ENCODE results near the gene KCTD17. TPM values are rescaled to one million over a fixed set of nuclear protein-coding genes. Genes with fewer than 3 reads are reported as not detected.

The KCTD17 gene, protein sequence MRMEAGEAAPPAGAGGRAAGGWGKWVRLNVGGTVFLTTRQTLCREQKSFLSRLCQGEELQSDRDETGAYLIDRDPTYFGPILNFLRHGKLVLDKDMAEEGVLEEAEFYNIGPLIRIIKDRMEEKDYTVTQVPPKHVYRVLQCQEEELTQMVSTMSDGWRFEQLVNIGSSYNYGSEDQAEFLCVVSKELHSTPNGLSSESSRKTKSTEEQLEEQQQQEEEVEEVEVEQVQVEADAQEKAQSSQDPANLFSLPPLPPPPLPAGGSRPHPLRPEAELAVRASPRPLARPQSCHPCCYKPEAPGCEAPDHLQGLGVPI
- total RNA-seq, result 34.6 TPM

DNA sequence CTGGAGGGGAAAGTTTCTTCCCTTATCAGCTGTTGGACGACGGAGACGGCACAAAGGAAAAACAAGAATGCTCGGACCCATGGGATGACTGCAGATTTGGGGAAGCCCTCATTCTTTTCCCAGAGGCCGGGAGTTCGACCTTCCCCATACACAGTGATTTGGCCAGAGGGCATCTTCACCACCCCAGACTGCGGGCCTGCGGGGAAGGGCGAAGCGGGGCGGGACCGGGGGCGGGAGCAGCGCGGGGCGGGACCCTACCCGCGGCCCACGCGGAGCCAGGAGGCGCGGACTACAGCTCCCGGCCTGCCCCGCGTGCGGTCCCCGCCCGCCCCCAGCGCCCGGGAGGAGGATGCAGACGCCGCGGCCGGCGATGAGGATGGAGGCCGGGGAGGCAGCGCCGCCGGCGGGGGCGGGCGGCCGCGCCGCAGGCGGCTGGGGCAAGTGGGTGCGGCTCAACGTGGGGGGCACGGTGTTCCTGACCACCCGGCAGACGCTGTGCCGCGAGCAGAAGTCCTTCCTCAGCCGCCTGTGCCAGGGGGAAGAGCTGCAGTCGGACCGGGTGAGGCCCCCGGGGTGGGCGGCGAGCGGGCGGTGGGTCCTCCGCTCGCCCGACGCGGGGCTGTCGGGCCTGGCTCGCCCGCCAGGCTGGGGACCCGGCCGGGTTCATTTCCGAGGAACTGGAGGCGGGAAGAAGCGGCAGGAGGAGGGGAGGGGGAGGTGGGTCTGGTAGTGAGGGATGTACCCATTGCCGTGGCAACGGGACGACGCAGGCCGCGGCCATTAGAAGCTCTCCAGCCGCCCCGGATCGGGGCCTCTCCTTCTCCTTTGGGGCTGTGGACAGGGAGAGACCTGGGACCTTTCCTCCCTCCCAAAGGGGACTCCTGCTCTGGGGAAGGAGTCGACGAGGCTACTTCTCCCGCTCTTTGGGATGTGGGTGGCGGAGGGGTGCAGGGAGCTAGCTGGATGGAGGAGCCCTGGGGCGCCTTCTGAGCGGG is at the start of gene KCTD17:
Gene KCTD17, plus strand, starts transcription at position 352 of the 995 bp plus-strand sequence. Its CDS starts 19 bp downstream, at position 371.

GRCh38 chr22:37019309-37020191 is 32.0 kb upstream of the KCTD17 start, which contains the start of the genes MPST and TST:
Gene MPST (plus strand): TSS chr22:37019742. CDS start chr22:37019837, 95 bp downstream.
Gene TST (minus strand): TSS chr22:37019447. CDS start chr22:37018732, 715 bp downstream.

DNA sequence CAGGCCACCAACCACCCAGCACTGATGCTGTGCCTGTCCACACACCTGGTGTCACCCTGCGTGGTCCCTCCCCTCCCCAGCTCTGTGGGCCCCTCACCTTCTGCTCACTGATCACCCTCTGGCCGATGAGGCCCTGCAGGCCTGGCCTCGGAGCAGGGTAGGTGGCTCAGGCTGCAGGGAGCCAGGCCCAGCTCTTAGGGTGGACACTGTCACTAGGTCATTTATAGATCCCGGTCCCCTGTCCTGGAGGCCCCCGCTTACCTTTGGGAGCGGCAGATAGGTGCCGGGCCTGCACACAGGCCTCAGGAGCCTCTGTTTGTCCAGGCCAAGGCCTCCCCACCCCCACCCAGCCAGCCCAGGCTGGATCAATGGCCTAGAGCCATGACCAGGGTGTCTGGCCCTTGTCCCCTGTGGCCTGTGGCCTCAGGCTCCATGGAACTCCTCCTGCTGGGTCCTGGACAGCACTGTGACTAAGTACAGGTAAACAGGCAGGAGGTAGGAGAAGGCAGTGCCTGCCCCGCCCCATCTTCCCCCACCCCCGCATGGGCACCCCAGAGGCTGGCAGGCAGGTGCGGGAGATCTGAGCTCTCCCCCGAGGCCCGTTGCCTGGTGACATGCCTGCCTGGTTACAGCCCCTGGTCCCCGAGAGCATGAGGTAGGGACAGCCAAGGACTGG is 57.8 kb downstream of the KCTD17 start, which contains the start of gene TMPRSS6:
Gene TMPRSS6, minus strand, starts transcription at position 472 of the 676 bp plus-strand sequence. CDS start 6,296 bp downstream, outside the sequence.

Other genes with a start within 250 kb of the KCTD17 start
- 3.2 TPM for gene PVALB, start 234.7 kb upstream of the KCTD17 start, total RNA-seq
- gene NCF4, start 190.7 kb upstream of the KCTD17 start, total RNA-seq, result 5.1 TPM
- gene CSF2RB, start 138.1 kb upstream of the KCTD17 start, total RNA-seq, result 2.9 TPM
- gene TST, start 32.3 kb upstream of the KCTD17 start, total RNA-seq, result 16.0 TPM
- gene MPST, start 32.0 kb upstream of the KCTD17 start, total RNA-seq, result 33.3 TPM
- gene TMPRSS6, start 58.0 kb downstream of the KCTD17 start, total RNA-seq, result not detected
- 1.9 TPM for gene IL2RB, start 98.2 kb downstream of the KCTD17 start, total RNA-seq
- 18.4 TPM for gene C1QTNF6, start 136.5 kb downstream of the KCTD17 start, total RNA-seq
- gene SSTR3, start 160.7 kb downstream of the KCTD17 start, total RNA-seq, result 0.11 TPM
- gene RAC2, start 192.5 kb downstream of the KCTD17 start, total RNA-seq, result 1.3 TPM
- gene CYTH4, start 230.8 kb downstream of the KCTD17 start, total RNA-seq, result 9.8 TPM